ENCODE measurements around the gene CDH24. TPM values are rescaled to one million over a fixed set of nuclear protein-coding genes. Genes with fewer than 3 reads are reported as not detected.

The CDH24 gene
- total and polyA plus RNA-seq, 2 experiments from 2014 or later = 6.9 to 18.0 TPM

DNA sequence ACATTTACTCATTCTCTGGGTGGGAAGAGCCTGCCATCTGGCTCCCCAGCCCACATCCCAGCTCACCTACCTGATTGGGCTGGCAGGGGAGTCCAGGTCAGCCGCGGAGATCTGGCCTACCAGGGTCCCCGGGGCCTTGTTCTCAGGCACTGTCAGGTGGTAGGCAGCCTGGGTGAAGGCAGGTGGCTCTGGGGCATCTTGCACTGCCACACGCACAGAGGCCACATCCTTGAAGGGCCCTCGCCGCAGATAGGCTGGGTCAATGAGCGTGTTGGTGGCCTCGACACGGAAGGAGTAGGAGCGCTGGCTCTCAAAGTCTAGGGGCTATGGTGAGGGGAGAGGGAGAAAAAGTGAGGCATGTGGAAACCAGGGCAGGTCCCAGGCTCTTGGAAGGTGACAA, 3.9 kb downstream of the CDH24 start:
- Histone ChIP-seq H3K4me1 (ENCODE audit: insufficient read depth) (peaks cover 12% of the 10 kb centered on the region), H3K79me2 (no peaks in the 10 kb centered on the region), H3K27me3 (no peaks in the 10 kb centered on the region), H3K9me3 (ENCODE audit: low read depth) (no peaks in the 10 kb centered on the region), H3K4me2 (no peak overlapping the region), H4K20me1 (ENCODE audit: insufficient read depth, poor library complexity, severe bottlenecking) (no peaks in the 10 kb centered on the region), H3K36me3 (replicated peaks; ENCODE audit: insufficient read depth, low read depth) (no peaks in the 10 kb centered on the region), H3K27ac (no peak overlapping the region), H2AFZ (no peak overlapping the region), H3K9me2 (replicated peaks; ENCODE audit: insufficient read depth) (no peaks in the 10 kb centered on the region), H3K4me3 (no peak overlapping the region)
- 96% methylated on average over 10 of the region's 10 CpGs for WGBS (ENCODE audit: low lambda C conversion rate, missing lambda C conversion rate)
- DNase-seq (ENCODE audit: low spot score) = no peak
- TF ChIP-seq, protein P1, sequence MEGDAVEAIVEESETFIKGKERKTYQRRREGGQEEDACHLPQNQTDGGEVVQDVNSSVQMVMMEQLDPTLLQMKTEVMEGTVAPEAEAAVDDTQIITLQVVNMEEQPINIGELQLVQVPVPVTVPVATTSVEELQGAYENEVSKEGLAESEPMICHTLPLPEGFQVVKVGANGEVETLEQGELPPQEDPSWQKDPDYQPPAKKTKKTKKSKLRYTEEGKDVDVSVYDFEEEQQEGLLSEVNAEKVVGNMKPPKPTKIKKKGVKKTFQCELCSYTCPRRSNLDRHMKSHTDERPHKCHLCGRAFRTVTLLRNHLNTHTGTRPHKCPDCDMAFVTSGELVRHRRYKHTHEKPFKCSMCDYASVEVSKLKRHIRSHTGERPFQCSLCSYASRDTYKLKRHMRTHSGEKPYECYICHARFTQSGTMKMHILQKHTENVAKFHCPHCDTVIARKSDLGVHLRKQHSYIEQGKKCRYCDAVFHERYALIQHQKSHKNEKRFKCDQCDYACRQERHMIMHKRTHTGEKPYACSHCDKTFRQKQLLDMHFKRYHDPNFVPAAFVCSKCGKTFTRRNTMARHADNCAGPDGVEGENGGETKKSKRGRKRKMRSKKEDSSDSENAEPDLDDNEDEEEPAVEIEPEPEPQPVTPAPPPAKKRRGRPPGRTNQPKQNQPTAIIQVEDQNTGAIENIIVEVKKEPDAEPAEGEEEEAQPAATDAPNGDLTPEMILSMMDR (IDR thresholded peaks at IDR 0.05; ENCODE audit: poor library complexity) = no peak
- TF ChIP-seq EZH2phosphoT487 (IDR thresholded peaks at IDR 0.05; ENCODE audit: low read depth, severe bottlenecking, unreplicated experiment) = no peak
- TF ChIP-seq EZH2 (IDR thresholded peaks at IDR 0.05; ENCODE audit: borderline replicate concordance) = no peak

DNA sequence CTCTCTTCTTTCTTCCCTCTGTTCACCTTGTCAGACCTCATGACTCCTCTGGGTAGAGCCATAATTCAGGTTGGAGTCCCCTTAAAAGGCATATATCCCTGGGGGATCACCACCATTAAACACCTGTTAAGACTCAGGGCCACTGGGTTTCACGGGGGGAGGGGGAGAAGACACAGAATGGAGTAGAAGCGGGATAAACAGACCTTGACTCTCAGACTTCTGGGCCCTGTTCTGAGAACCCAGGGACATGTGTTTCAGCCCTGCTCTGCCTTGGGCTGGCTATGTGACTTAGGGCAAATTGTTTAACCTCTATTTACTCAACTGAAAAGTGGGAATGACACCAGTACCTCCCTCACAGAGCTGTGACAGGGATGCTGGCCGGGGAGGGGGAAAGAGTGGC, 4.6 kb downstream of the CDH24 start:
- no peaks in the 10 kb centered on the region for H3K9me3 ChIP-seq (ENCODE audit: low read depth)
- H3K79me2 ChIP-seq = no peaks in the 10 kb centered on the region
- no peak overlapping the region for H2AFZ ChIP-seq
- H3K36me3 ChIP-seq (replicated peaks; ENCODE audit: insufficient read depth, low read depth) = no peaks in the 10 kb centered on the region
- no peaks in the 10 kb centered on the region for H3K9me2 ChIP-seq (replicated peaks; ENCODE audit: insufficient read depth)
- no peaks in the 10 kb centered on the region for H4K20me1 ChIP-seq (ENCODE audit: insufficient read depth, poor library complexity, severe bottlenecking)
- no peak for DNase-seq (ENCODE audit: low spot score)
- TF ChIP-seq EZH2 (IDR thresholded peaks at IDR 0.05; ENCODE audit: borderline replicate concordance) (no peak), EZH2phosphoT487 (IDR thresholded peaks at IDR 0.05; ENCODE audit: low read depth, severe bottlenecking, unreplicated experiment) (no peak)
- TF ChIP-seq, protein P1 (IDR thresholded peaks at IDR 0.05; ENCODE audit: poor library complexity) = no peak
- WGBS (ENCODE audit: low lambda C conversion rate, missing lambda C conversion rate) = 83% methylated on average over 3 of the region's 3 CpGs
- peaks cover 12% of the 10 kb centered on the region for H3K4me1 ChIP-seq (ENCODE audit: insufficient read depth)
- no peak overlapping the region for H3K4me2 ChIP-seq
- no peak overlapping the region for H3K4me3 ChIP-seq
- no peak overlapping the region for H3K27ac ChIP-seq
- H3K27me3 ChIP-seq = no peaks in the 10 kb centered on the region

DNA sequence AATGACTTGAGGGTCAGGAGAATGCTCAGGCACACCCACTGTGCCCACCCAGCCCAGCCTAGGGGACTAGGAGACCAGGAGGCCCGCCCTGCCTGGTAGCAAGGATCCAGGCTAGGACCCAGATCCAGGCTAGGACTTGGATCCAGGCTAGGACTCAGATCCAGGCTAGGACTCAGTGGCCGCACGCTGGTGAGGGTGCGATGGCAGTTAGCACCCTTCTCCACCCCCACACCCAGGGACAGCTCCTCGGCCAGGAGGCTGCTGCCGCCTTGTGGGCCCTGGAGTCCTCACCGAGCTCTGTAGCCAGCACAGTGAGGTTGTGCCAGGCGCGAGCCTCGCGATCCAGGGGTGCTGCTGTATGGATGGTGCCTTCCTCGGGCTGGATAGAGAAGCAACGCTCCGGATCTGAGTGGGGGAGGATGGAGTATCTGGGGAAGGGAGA, 5.1 kb downstream of the CDH24 start:
- 85% methylated on average over 14 of the region's 14 CpGs for WGBS (ENCODE audit: low lambda C conversion rate, missing lambda C conversion rate)
- Histone ChIP-seq H3K27ac (no peak overlapping the region), H3K4me1 (ENCODE audit: insufficient read depth) (peaks cover 12% of the 10 kb centered on the region), H3K4me3 (no peak overlapping the region), H4K20me1 (ENCODE audit: insufficient read depth, poor library complexity, severe bottlenecking) (no peaks in the 10 kb centered on the region), H3K9me3 (ENCODE audit: low read depth) (no peaks in the 10 kb centered on the region), H3K79me2 (no peaks in the 10 kb centered on the region), H3K9me2 (replicated peaks; ENCODE audit: insufficient read depth) (no peaks in the 10 kb centered on the region), H3K36me3 (replicated peaks; ENCODE audit: insufficient read depth, low read depth) (no peaks in the 10 kb centered on the region), H3K4me2 (no peak overlapping the region), H3K27me3 (no peaks in the 10 kb centered on the region), H2AFZ (no peak overlapping the region)
- no peak for TF ChIP-seq EZH2 (IDR thresholded peaks at IDR 0.05; ENCODE audit: borderline replicate concordance)
- no peak for TF ChIP-seq EZH2phosphoT487 (IDR thresholded peaks at IDR 0.05; ENCODE audit: low read depth, severe bottlenecking, unreplicated experiment)
- TF ChIP-seq, protein P1 (IDR thresholded peaks at IDR 0.05; ENCODE audit: poor library complexity) = no peak
- peak; percentile 28 for DNase-seq (ENCODE audit: low spot score)
